ENCODE data around the gene MYO5A. TPM values are rescaled to one million over a fixed set of nuclear protein-coding genes. Genes with fewer than 3 reads are reported as not detected.

MYO5A gene
- total and polyA plus RNA-seq, 2 donors (not counting 1 experiment from before 2014, with no cell fraction given), result 12.2 to 44.4 TPM

- Histone ChIP-seq H3K9ac (ENCODE audit: low read length) (no peak overlapping the region), H3K36me3 (replicated peaks in 1 of 2; ENCODE audit: control extremely low read depth in 1 of 2, control insufficient read depth in 1 of 2, extremely low read depth in 1 of 2, insufficient read depth in 2 of 2, low read length in 1 of 2) (no peaks in the 10 kb centered on the region), H3K79me2 (ENCODE audit: control insufficient read depth, insufficient read depth, low read length) (no peaks in the 10 kb centered on the region), H3K27me3 (replicated peaks in 1 of 4; ENCODE audit: control extremely low read depth in 1 of 4, control insufficient read depth in 3 of 4, insufficient read depth in 4 of 4, low read length in 3 of 4) (no peaks in the 10 kb centered on the region), H3K27ac (ENCODE audit: low read length in 2 of 2) (no peak overlapping the region), H3K4me2 (replicated peaks; ENCODE audit: low read depth, low read length, poor library complexity, severe bottlenecking) (no peak overlapping the region), H4K20me1 (ENCODE audit: control insufficient read depth, insufficient read depth, low read length, poor library complexity, severe bottlenecking) (no peaks in the 10 kb centered on the region), H2AFZ (ENCODE audit: insufficient read depth, low read depth, low read length, poor library complexity, severe bottlenecking) (no peak overlapping the region), H3K9me3 (ENCODE audit: control extremely low read depth in 1 of 3, control insufficient read depth in 2 of 3, insufficient read depth in 1 of 3, low read length in 2 of 3) (no peaks in the 10 kb centered on the region), H3K4me1 (ENCODE audit: control insufficient read depth in 2 of 2, insufficient read depth in 2 of 2, low read length in 2 of 2) (no peaks in the 10 kb centered on the region), H3K4me3 (ENCODE audit: control extremely low read depth in 1 of 5, extremely low read depth in 1 of 5, insufficient read depth in 1 of 5, low read depth in 2 of 5, low read length in 4 of 5) (no peak overlapping the region)
- no peak overlapping the region for H3K4me3 Mint-ChIP-seq
- no peaks in the 10 kb centered on the region for H3K27me3 Mint-ChIP-seq
- ATAC-seq (ENCODE audit: low read depth) (no peak), DNase-seq (no peak)
- no peaks in the 10 kb centered on the region for H3K9me3 Mint-ChIP-seq (ENCODE audit: insufficient read depth)
- H3K4me1 Mint-ChIP-seq, result no peaks in the 10 kb centered on the region
- intact Hi-C loops (cut with micrococcal nuclease), result no loop called here
- CTCF ChIA-PET, result interaction anchor here (1.0 to 1.6 kb wide), 5 partner anchors 22 to 454 kb away, joined by 3 to 5 read pairs (median 3); no protein-coding TSS in a partner anchor
- POLR2A ChIA-PET, result no interaction called here
- TF ChIP-seq CTCF (IDR thresholded peaks at IDR 0.05) (no peak), EZH2 (IDR thresholded peaks at IDR 0.05; ENCODE audit: borderline replicate concordance, insufficient read depth, low read depth, low read length, poor library complexity, severe bottlenecking) (no peak)
- no peak overlapping the region for H3K27ac Mint-ChIP-seq
- WGBS (ENCODE audit: insufficient coverage), result 96% methylated on average over 10 of the region's 11 CpGs
These were observed 248.2 kb downstream of the MYO5A start for GRCh38 chr15:52280326-52281084.

- Histone ChIP-seq H3K36me3 (replicated peaks in 1 of 2; ENCODE audit: control extremely low read depth in 1 of 2, control insufficient read depth in 1 of 2, extremely low read depth in 1 of 2, insufficient read depth in 2 of 2, low read length in 1 of 2) (no peaks in the 10 kb centered on the region), H3K4me2 (replicated peaks; ENCODE audit: low read depth, low read length, poor library complexity, severe bottlenecking) (no peak overlapping the region), H3K9me3 (ENCODE audit: control extremely low read depth in 1 of 3, control insufficient read depth in 2 of 3, insufficient read depth in 1 of 3, low read length in 2 of 3) (no peaks in the 10 kb centered on the region), H3K27me3 (replicated peaks in 1 of 4; ENCODE audit: control extremely low read depth in 1 of 4, control insufficient read depth in 3 of 4, insufficient read depth in 4 of 4, low read length in 3 of 4) (no peaks in the 10 kb centered on the region), H3K79me2 (ENCODE audit: control insufficient read depth, insufficient read depth, low read length) (no peaks in the 10 kb centered on the region), H3K9ac (ENCODE audit: low read length) (no peak overlapping the region), H3K4me3 (ENCODE audit: control extremely low read depth in 1 of 5, extremely low read depth in 1 of 5, insufficient read depth in 1 of 5, low read depth in 2 of 5, low read length in 4 of 5) (no peak overlapping the region), H4K20me1 (ENCODE audit: control insufficient read depth, insufficient read depth, low read length, poor library complexity, severe bottlenecking) (no peaks in the 10 kb centered on the region), H3K27ac (ENCODE audit: low read length in 2 of 2) (no peak overlapping the region), H2AFZ (ENCODE audit: insufficient read depth, low read depth, low read length, poor library complexity, severe bottlenecking) (no peak overlapping the region), H3K4me1 (ENCODE audit: control insufficient read depth in 2 of 2, insufficient read depth in 2 of 2, low read length in 2 of 2) (no peaks in the 10 kb centered on the region)
- ATAC-seq (ENCODE audit: low read depth) (no peak), DNase-seq (no peak)
- no peak for TF ChIP-seq EZH2 (IDR thresholded peaks at IDR 0.05; ENCODE audit: borderline replicate concordance, insufficient read depth, low read depth, low read length, poor library complexity, severe bottlenecking)
- no peak for TF ChIP-seq CTCF (IDR thresholded peaks at IDR 0.05)
- H3K27ac Mint-ChIP-seq, result no peak overlapping the region
- intact Hi-C loops (cut with micrococcal nuclease), result no loop called here
- 96% methylated on average over 7 of the region's 13 CpGs for WGBS (ENCODE audit: insufficient coverage)
- ChIA-PET CTCF (interaction anchor here (0.7 to 1.6 kb wide), 6 partner anchors 10 to 52 kb away, joined by 3 to 5 read pairs (median 3); no protein-coding TSS in a partner anchor), POLR2A (no interaction called here)
- H3K4me3 Mint-ChIP-seq, result no peak overlapping the region
- H3K27me3 Mint-ChIP-seq, result no peaks in the 10 kb centered on the region
- no peaks in the 10 kb centered on the region for H3K9me3 Mint-ChIP-seq (ENCODE audit: insufficient read depth)
- no peaks in the 10 kb centered on the region for H3K4me1 Mint-ChIP-seq
These were observed 249.9 kb downstream of the MYO5A start for GRCh38 chr15:52278636-52279367.

Measured in B cell (primary cell).